ENCODE results near the gene THOC7. TPM values are rescaled to one million over a fixed set of nuclear protein-coding genes. Genes with fewer than 3 reads are reported as not detected.

Gene THOC7
- total RNA-seq, 1 donor from 2014 or later = 52.6 TPM

- Mint-ChIP-seq H3K27ac (no peak overlapping the region), H3K4me1 (ENCODE audit: low read depth) (peaks cover 7% of the 10 kb centered on the region), H3K27me3 (no peaks in the 10 kb centered on the region), H3K9me3 (ENCODE audit: low read depth) (no peaks in the 10 kb centered on the region), H3K4me3 (ENCODE audit: low read depth) (no peak overlapping the region), H3K36me3 (ENCODE audit: insufficient read depth) (peaks cover 9% of the 10 kb centered on the region)
- TF ChIP-seq CTCF (IDR thresholded peaks at IDR 0.05; ENCODE audit: unreplicated experiment) = no peak
- DNase-seq (ENCODE audit: low spot score, unreplicated experiment) = no peak
Measured at GRCh38 chr3:63853106-63853505, 10.5 kb downstream of the THOC7 start.

GRCh38 chr3:63851287-63851686 lies 12.3 kb downstream of the THOC7 start:
- TF ChIP-seq CTCF (IDR thresholded peaks at IDR 0.05; ENCODE audit: unreplicated experiment) = no peak
- Mint-ChIP-seq H3K4me1 (ENCODE audit: low read depth) (peaks cover 13% of the 10 kb centered on the region), H3K36me3 (ENCODE audit: insufficient read depth) (peaks cover 7% of the 10 kb centered on the region), H3K27ac (no peak overlapping the region), H3K4me3 (ENCODE audit: low read depth) (no peak overlapping the region), H3K9me3 (ENCODE audit: low read depth) (no peaks in the 10 kb centered on the region), H3K27me3 (no peaks in the 10 kb centered on the region)
- no peak for DNase-seq (ENCODE audit: low spot score, unreplicated experiment)

GRCh38 chr3:63849175-63849574 lies 14.4 kb downstream of the THOC7 start:
- Mint-ChIP-seq H3K9me3 (ENCODE audit: low read depth) (no peaks in the 10 kb centered on the region), H3K27ac (no peak overlapping the region), H3K4me1 (ENCODE audit: low read depth) (peaks cover 13% of the 10 kb centered on the region), H3K27me3 (no peaks in the 10 kb centered on the region), H3K4me3 (ENCODE audit: low read depth) (no peak overlapping the region), H3K36me3 (ENCODE audit: insufficient read depth) (peaks cover 7% of the 10 kb centered on the region)
- no peak for DNase-seq (ENCODE audit: low spot score, unreplicated experiment)
- no peak for TF ChIP-seq CTCF (IDR thresholded peaks at IDR 0.05; ENCODE audit: unreplicated experiment)

- no peak for TF ChIP-seq CTCF (IDR thresholded peaks at IDR 0.05; ENCODE audit: unreplicated experiment)
- no peaks in the 10 kb centered on the region for H3K27me3 Mint-ChIP-seq
- peaks cover 13% of the 10 kb centered on the region for H3K4me1 Mint-ChIP-seq (ENCODE audit: low read depth)
- H3K27ac Mint-ChIP-seq = peak overlapping the region; percentile 65
- DNase-seq (ENCODE audit: low spot score, unreplicated experiment) = no peak
- H3K9me3 Mint-ChIP-seq (ENCODE audit: low read depth) = no peaks in the 10 kb centered on the region
- no peak overlapping the region for H3K4me3 Mint-ChIP-seq (ENCODE audit: low read depth)
- H3K36me3 Mint-ChIP-seq (ENCODE audit: insufficient read depth) = peaks cover 11% of the 10 kb centered on the region
Measured at GRCh38 chr3:63847718-63848450, 15.7 kb downstream of the THOC7 start.

- Mint-ChIP-seq H3K36me3 (ENCODE audit: insufficient read depth) (peaks cover 8% of the 10 kb centered on the region), H3K27ac (no peak overlapping the region), H3K27me3 (no peaks in the 10 kb centered on the region), H3K4me1 (ENCODE audit: low read depth) (peaks cover 13% of the 10 kb centered on the region), H3K9me3 (ENCODE audit: low read depth) (peaks cover 8% of the 10 kb centered on the region), H3K4me3 (ENCODE audit: low read depth) (no peak overlapping the region)
- TF ChIP-seq CTCF (IDR thresholded peaks at IDR 0.05; ENCODE audit: unreplicated experiment) = no peak
- DNase-seq (ENCODE audit: low spot score, unreplicated experiment) = no peak
Measured at GRCh38 chr3:63845215-63845614, 18.4 kb downstream of the THOC7 start.
